ENCODE measurements around the gene PLCH2. TPM values are rescaled to one million over a fixed set of nuclear protein-coding genes. Genes with fewer than 3 reads are reported as not detected.

The PLCH2 gene
- total RNA-seq, 4 donors from 2014 or later: 83.3 to 324 (median 130) TPM

GRCh38 chr1:2477791-2478499 lies 1.9 kb downstream of the PLCH2 start:
- Histone ChIP-seq H3K4me3 (no peak overlapping the region), H3K4me1 (peaks cover 34% of the 10 kb centered on the region), H3K36me3 (no peaks in the 10 kb centered on the region), H3K9me3 (no peaks in the 10 kb centered on the region), H3K27me3 (peaks cover 7% of the 10 kb centered on the region), H3K27ac (no peak overlapping the region)
- WGBS: 67% methylated on average over 27 of the region's 35 CpGs
- DNase-seq (ENCODE audit: low spot score in 2 of 2): no peak
- TF ChIP-seq POLR2A (IDR thresholded peaks at IDR 0.05): no peak
- no peak for TF ChIP-seq EP300 (IDR thresholded peaks at IDR 0.05)
- TF ChIP-seq POLR2AphosphoS5 (IDR thresholded peaks at IDR 0.05): no peak

- Histone ChIP-seq H3K4me3 (no peak overlapping the region), H3K36me3 (no peaks in the 10 kb centered on the region), H3K27me3 (no peaks in the 10 kb centered on the region), H3K9me3 (no peaks in the 10 kb centered on the region), H3K27ac (no peak overlapping the region), H3K4me1 (peaks cover 34% of the 10 kb centered on the region)
- DNase-seq (ENCODE audit: low spot score in 2 of 2): no peak
- TF ChIP-seq CTCF (IDR thresholded peaks at IDR 0.05): no peak
- no peak for TF ChIP-seq POLR2A (IDR thresholded peaks at IDR 0.05)
- no peak for TF ChIP-seq POLR2AphosphoS5 (IDR thresholded peaks at IDR 0.05)
- no peak for TF ChIP-seq EP300 (IDR thresholded peaks at IDR 0.05)
- 83% methylated on average over 2 of the region's 20 CpGs for WGBS
Observed at GRCh38 chr1:2479186-2479585, 3.1 kb downstream of the PLCH2 start.

DNA sequence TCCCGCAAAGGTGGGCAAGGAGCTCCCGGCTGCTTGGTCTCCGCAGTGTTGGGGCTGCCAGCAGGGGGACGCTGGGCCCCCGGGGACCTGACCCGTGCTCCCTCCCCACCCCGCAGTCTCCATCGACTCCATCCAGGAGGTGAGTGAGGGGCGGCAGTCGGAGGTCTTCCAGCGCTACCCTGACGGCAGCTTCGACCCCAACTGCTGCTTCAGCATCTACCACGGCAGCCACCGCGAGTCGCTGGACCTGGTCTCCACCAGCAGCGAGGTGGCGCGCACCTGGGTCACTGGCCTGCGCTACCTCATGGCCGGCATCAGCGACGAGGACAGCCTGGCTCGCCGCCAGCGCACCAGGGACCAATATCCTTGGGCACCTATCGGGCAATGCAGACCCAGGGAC lies 3.5 kb downstream of the PLCH2 start:
- TF ChIP-seq POLR2AphosphoS5 (IDR thresholded peaks at IDR 0.05) (no peak), POLR2A (IDR thresholded peaks at IDR 0.05) (no peak), EP300 (IDR thresholded peaks at IDR 0.05) (no peak), CTCF (IDR thresholded peaks at IDR 0.05) (no peak)
- H3K27me3 ChIP-seq: no peaks in the 10 kb centered on the region
- 95% methylated on average over 11 of the region's 28 CpGs for WGBS
- peaks cover 34% of the 10 kb centered on the region for H3K4me1 ChIP-seq
- no peaks in the 10 kb centered on the region for H3K9me3 ChIP-seq
- H3K4me3 ChIP-seq: no peak overlapping the region
- no peak for DNase-seq (ENCODE audit: low spot score in 2 of 2)
- H3K36me3 ChIP-seq: no peaks in the 10 kb centered on the region
- no peak overlapping the region for H3K27ac ChIP-seq

DNA sequence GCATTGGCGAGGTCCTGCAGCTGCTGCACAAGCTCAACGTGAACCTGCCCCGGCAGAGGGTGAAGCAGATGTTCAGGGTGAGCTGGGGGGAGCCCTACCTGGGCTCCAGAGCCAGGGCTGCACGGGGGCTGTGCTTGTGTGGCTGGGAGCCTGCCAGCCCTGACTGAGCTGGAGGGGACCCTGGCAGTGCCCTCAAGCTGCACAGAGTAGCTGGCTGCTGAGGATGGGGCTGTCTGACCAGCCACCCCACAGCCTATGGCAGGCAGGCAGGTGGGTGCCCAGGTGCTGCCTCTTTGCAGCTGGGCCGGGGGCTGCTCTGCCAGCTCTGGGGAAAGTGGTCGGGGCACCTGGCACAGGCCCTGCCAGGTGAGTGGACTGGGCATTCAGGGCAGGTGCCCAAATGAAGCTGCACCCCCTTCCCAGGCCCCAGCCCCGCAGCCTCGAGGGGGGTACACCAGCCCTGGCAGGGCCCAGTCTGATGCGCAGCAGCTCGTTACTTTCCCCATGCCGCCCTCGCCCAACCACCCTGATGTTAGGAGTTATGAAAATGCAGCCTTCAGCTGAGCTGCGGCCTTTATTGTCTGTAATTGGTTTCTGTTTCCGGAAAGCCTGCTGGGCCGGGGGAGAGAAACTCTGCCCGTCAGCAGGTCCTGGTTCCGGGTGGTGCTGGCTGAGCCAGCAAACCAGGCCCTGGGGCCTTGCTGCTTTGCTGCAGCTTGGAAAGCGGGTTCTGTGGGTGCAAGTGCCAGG lies 4.3 kb downstream of the PLCH2 start:
- Histone ChIP-seq H3K4me1 (peaks cover 34% of the 10 kb centered on the region), H3K9me3 (no peaks in the 10 kb centered on the region), H3K4me3 (no peak overlapping the region), H3K27ac (peak overlapping the region; percentile 67), H3K27me3 (no peaks in the 10 kb centered on the region), H3K36me3 (peaks cover 5% of the 10 kb centered on the region)
- no peak for TF ChIP-seq EP300 (IDR thresholded peaks at IDR 0.05)
- no peak for TF ChIP-seq POLR2AphosphoS5 (IDR thresholded peaks at IDR 0.05)
- TF ChIP-seq POLR2A (IDR thresholded peaks at IDR 0.05): no peak
- 61% methylated on average over 16 of the region's 18 CpGs for WGBS
- no peak for DNase-seq (ENCODE audit: low spot score in 2 of 2)

GRCh38 chr1:2480986-2481364 lies 4.9 kb downstream of the PLCH2 start:
- peaks cover 10% of the 10 kb centered on the region for H3K36me3 ChIP-seq
- H3K27ac ChIP-seq: peak overlapping the region; percentile 53
- WGBS: 74% methylated on average over 8 of the region's 12 CpGs
- H3K4me1 ChIP-seq: peaks cover 34% of the 10 kb centered on the region
- no peaks in the 10 kb centered on the region for H3K9me3 ChIP-seq
- no peak for DNase-seq (ENCODE audit: low spot score in 2 of 2)
- no peaks in the 10 kb centered on the region for H3K27me3 ChIP-seq
- H3K4me3 ChIP-seq: no peak overlapping the region
- peak in 1 of 3 donors; percentile 51 for TF ChIP-seq POLR2AphosphoS5 (IDR thresholded peaks at IDR 0.05)
- TF ChIP-seq CTCF (IDR thresholded peaks at IDR 0.05): no peak
- no peak for TF ChIP-seq POLR2A (IDR thresholded peaks at IDR 0.05)

GRCh38 chr1:2481885-2482284 lies 5.8 kb downstream of the PLCH2 start:
- no peaks in the 10 kb centered on the region for H3K9me3 ChIP-seq
- peaks cover 11% of the 10 kb centered on the region for H3K36me3 ChIP-seq
- TF ChIP-seq EP300 (IDR thresholded peaks at IDR 0.05) (no peak), POLR2A (IDR thresholded peaks at IDR 0.05) (no peak), CTCF (IDR thresholded peaks at IDR 0.05) (no peak)
- H3K4me1 ChIP-seq: peaks cover 34% of the 10 kb centered on the region
- DNase-seq (ENCODE audit: low spot score in 2 of 2): no peak
- no peak overlapping the region for H3K27ac ChIP-seq
- 44% methylated on average over 9 of the region's 10 CpGs for WGBS
- no peaks in the 10 kb centered on the region for H3K27me3 ChIP-seq
- H3K4me3 ChIP-seq: no peak overlapping the region
